Mucosa of descending colon (tissue), 3 donors: Measurements from ENCODE around the gene ZNF175. TPM values are rescaled to one million over a fixed set of nuclear protein-coding genes. Genes with fewer than 3 reads are reported as not detected.

Source experiments
- ATAC-seq: fragments of 200-7000 bp; cut with Tn5 transposase; one replicate; pipeline ENCODE4 v1.9.1; 2020; ENCODE audit warnings: mild to moderate bottlenecking, moderate library complexity
- DNase-seq, 3 donors: peaks; one replicate each; pipeline ENCODE4 v3.0.0-alpha.2; 2020
- H3K36me3 ChIP-seq: fragments of 200-600 bp; one replicate; pipeline ENCODE4 v1.8.0; 2021; ENCODE audit warnings: low read depth, mild to moderate bottlenecking
- H3K4me1 ChIP-seq: fragments of 200-600 bp; one replicate; pipeline ENCODE4 v1.8.0; 2021; ENCODE audit warnings: low read depth, mild to moderate bottlenecking
- H3K4me3 ChIP-seq: fragments of 200-600 bp; one replicate; pipeline ENCODE4 v1.8.0; 2021; ENCODE audit warnings: mild to moderate bottlenecking
- H3K9me3 ChIP-seq: fragments of 200-600 bp; one replicate; pipeline ENCODE4 v1.8.0; 2021; ENCODE audit warnings: mild to moderate bottlenecking
- CTCF ChIP-seq: fragments of 200-600 bp; IDR thresholded peaks from one replicate; pipeline ENCODE4 v1.8.0; 2022; ENCODE audit warnings: antibody characterized with exemption, mild to moderate bottlenecking
- intact Hi-C, 2 donors: fragments of 100-400 bp; cut with DNase I in 1 of 2; cut with micrococcal nuclease in 1 of 2; formaldehyde crosslinking; loops; one replicate each; pipeline versions ENCODE4 v1.11.0 to v1.11.1; 2022; cut with DNase I, micrococcal nuclease
- total RNA-seq, 3 donors: library from RNA; stranded (reverse); fragmentation: NEBNext Ultra II Directional in 2 of 3; extraction: Animal tissue kit (Norgen Biotek cat#: 25700) in 2 of 3; gene quantifications; one replicate each; pipeline versions ENCODE4 v1.2.1 to v1.2.4, GENCODE V29; 2021 to 2023
- donor health status: DM: no; HTN: no; CAD: no; lungs with moderate emphysema.
- donor health status: DM: no; HTN: no; CAD: no.
- donor health status: DM: no; HTN: yes; CAD: no.

ZNF175 gene
- total RNA-seq, 3 donors from 2014 or later, result 9.4 to 13.6 (median 9.8) TPM

DNA sequence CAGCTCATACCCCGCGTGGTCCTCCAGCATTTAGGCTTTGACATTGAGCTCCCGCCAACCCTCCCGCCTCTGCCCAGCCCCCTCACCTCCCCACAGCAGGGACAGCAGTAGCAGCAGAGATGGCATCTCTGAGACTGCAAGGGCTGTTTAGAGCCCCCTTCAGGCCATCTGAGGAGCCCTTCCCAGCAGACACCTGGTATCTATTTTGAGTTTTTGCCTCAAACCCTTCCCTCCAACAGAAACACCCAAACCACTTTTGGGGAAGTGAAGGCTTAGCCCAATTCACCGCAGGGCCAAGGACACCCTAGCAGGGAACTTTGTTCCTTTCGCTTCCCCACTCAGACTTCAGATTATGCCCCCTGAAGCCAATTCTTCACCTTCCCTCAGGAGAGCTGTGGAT lies 6.3 kb upstream of the ZNF175 start:
- H3K4me1 ChIP-seq, result no peaks in the 10 kb centered on the region
- intact Hi-C loops, result no loop called here
- ATAC-seq, result no peak
- no peaks in the 10 kb centered on the region for H3K9me3 ChIP-seq
- H3K4me3 ChIP-seq, result no peak overlapping the region
- no peak for TF ChIP-seq CTCF
- H3K36me3 ChIP-seq, result no peaks in the 10 kb centered on the region
- no peak for DNase-seq

DNA sequence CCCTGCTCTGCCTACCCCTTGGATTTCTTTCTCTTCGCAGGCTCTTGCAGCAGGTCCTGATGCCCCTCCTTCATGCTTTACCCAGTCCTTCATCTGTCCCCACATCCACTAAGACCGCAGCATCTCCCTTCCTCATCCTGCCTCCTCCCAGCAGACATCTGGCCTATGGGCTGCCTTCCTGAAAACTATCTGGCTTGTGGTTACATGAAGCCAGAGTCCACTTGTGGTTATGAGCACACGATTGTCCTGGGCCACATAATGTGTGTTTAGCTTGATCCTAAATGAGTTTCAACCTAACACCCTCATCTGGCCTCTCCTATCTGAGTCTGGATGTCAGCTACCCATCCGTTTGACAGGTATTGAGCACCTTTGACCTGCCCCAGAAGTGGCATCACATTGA lies 5.5 kb upstream of the ZNF175 start:
- ATAC-seq, result no peak
- TF ChIP-seq CTCF, result no peak
- H3K4me1 ChIP-seq, result no peaks in the 10 kb centered on the region

DNA sequence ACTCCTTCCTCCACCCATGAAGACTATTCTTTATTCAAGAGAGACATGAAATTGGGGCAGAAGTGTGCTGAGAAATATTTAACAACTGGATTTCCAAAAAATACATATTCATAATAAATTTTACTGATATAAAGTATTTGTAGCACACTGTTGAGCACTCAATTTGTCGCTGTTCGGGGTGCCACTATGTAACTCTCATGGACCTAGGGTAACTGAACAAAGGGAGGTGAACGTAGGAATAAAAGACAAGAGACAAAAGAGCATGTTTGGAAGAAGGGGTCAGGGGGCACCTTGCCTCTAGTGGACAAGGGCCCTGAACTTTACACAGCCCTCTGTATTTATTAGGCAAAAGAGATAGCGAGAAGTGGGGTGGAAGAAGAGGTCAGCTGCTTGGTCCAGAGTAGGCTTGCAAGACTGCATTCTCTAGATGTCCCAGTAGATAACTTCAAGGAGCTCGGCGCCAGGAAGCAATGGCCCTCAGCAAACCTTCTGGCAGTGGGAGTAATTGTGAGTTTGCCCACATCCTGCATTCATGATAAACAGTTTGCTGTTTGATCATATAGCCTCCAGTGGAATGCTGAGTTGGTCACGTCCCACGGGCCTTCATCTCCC lies 4.5 kb upstream of the ZNF175 start:
- ATAC-seq (no peak), DNase-seq (no peak)
- intact Hi-C loops, result no loop called here
- H3K4me3 ChIP-seq, result no peak overlapping the region
- H3K9me3 ChIP-seq, result no peaks in the 10 kb centered on the region
- no peaks in the 10 kb centered on the region for H3K36me3 ChIP-seq
- no peaks in the 10 kb centered on the region for H3K4me1 ChIP-seq
- no peak for TF ChIP-seq CTCF

More for the DNA sequence above, 5.5 kb upstream of the ZNF175 start:
- Histone ChIP-seq H3K4me3 (no peak overlapping the region), H3K9me3 (no peaks in the 10 kb centered on the region), H3K36me3 (no peaks in the 10 kb centered on the region)
- no peak for DNase-seq
- intact Hi-C loops, result no loop called here

DNA sequence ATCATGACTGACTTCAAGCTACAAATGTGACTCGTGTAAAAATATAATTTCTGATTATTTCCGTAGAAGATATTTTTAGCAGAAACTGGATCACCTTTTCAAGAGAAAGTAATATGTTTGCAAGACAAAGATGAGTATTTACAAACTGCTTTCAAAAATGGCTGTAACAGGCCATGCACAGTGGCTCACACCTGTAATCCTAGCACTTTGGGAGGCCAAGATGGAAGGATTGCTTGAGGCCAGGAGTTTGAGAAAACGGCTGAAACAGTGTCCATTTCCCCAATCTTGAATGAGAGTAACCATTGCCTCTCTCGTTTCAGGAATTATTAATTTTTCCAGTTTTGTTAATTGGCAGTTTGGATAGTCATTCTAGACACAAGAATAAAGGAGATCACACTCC lies 3.5 kb upstream of the ZNF175 start:
- TF ChIP-seq CTCF, result no peak
- no peaks in the 10 kb centered on the region for H3K36me3 ChIP-seq
- intact Hi-C loops, result no loop called here
- ATAC-seq (no peak), DNase-seq (no peak)
- no peak overlapping the region for H3K4me3 ChIP-seq
- no peaks in the 10 kb centered on the region for H3K9me3 ChIP-seq
- peaks cover 9% of the 10 kb centered on the region for H3K4me1 ChIP-seq

- no peaks in the 10 kb centered on the region for H3K9me3 ChIP-seq
- H3K4me1 ChIP-seq, result peaks cover 9% of the 10 kb centered on the region
- DNase-seq, result no peak
- intact Hi-C loops, result no loop called here
- H3K36me3 ChIP-seq, result no peaks in the 10 kb centered on the region
- H3K4me3 ChIP-seq, result no peak overlapping the region
- no peak for TF ChIP-seq CTCF
- ATAC-seq, result no peak
Measured at GRCh38 chr19:51568456-51568855, 2.6 kb upstream of the ZNF175 start.

- Histone ChIP-seq H3K4me3 (peak overlapping the region; percentile 21), H3K9me3 (no peaks in the 10 kb centered on the region), H3K4me1 (peaks cover 9% of the 10 kb centered on the region), H3K36me3 (no peaks in the 10 kb centered on the region)
- no peak for ATAC-seq
- no peak for DNase-seq
- no peak for TF ChIP-seq CTCF
- intact Hi-C loops, result no loop called here
Measured at GRCh38 chr19:51571599-51571998, 516 bp downstream of the ZNF175 start.
